HepG2 (cell line): Measurements from ENCODE around the gene CFAP99. TPM values are rescaled to one million over a fixed set of nuclear protein-coding genes. Genes with fewer than 3 reads are reported as not detected.
A peak's percentile ranks its signal among the peaks of the same experiment; 100 is the strongest.

Experiments
- AHR ChIP-seq: IDR thresholded peaks from 2 replicates; pipeline ENCODE4 v1.6.1; 2018; ENCODE audit warnings: missing genetic modification reagents, missing compliant biosample characterization
- ELF1 ChIP-seq: sonication (generic); formaldehyde crosslinking; IDR thresholded peaks from 2 replicates; pipeline ENCODE4 v1.4.0; 2020; ENCODE audit warnings: missing genetic modification reagents
- FOXJ3 ChIP-seq: sonication (generic); formaldehyde crosslinking; IDR thresholded peaks from 2 replicates; pipeline ENCODE4 v1.4.0; 2020; ENCODE audit warnings: missing genetic modification reagents, mild to moderate bottlenecking, borderline replicate concordance
- GATA4 ChIP-seq: sonication (generic); IDR thresholded peaks from 2 replicates; pipeline ENCODE4 v1.6.1; 2016; ENCODE audit warnings: antibody characterized with exemption, low read depth, borderline replicate concordance
- HNRNPLL ChIP-seq: fragments of 200-400 bp; formaldehyde crosslinking; IDR thresholded peaks from 2 replicates; pipeline ENCODE4 v1.6.1; 2017; ENCODE audit warnings: mild to moderate bottlenecking, low read depth, low read length; ENCODE audit not compliant: poor library complexity, severe bottlenecking
- MYC ChIP-seq: sonication (generic); formaldehyde crosslinking; IDR thresholded peaks from 2 replicates; pipeline ENCODE4 v1.9.0; 2021; ENCODE audit warnings: missing genetic modification reagents, borderline replicate concordance
- NKX3-1 ChIP-seq: sonication (generic); formaldehyde crosslinking; IDR thresholded peaks from 2 replicates; pipeline ENCODE4 v1.5.0; 2020; ENCODE audit warnings: missing genetic modification reagents
- REPIN1 ChIP-seq: sonication (generic); formaldehyde crosslinking; IDR thresholded peaks from 2 replicates; pipeline ENCODE4 v1.8.0; 2022; ENCODE audit warnings: missing genetic modification reagents, low read depth, mild to moderate bottlenecking, borderline replicate concordance
- SAP130 ChIP-seq: IDR thresholded peaks from 2 replicates; pipeline ENCODE4 v1.6.1; 2016; ENCODE audit warnings: low read depth
- TBX3 ChIP-seq: fragments of 450-650 bp; IDR thresholded peaks from 2 replicates; pipeline ENCODE4 v1.6.1; 2017; ENCODE audit warnings: antibody characterized with exemption, mild to moderate bottlenecking, inconsistent platforms, borderline replicate concordance
- TMF1 ChIP-seq: sonication (generic); formaldehyde crosslinking; IDR thresholded peaks from 2 replicates; pipeline ENCODE4 v1.8.1; 2022; ENCODE audit warnings: low read depth, missing genetic modification reagents
- ZNF430 ChIP-seq: sonication (generic); formaldehyde crosslinking; IDR thresholded peaks from 2 replicates; pipeline ENCODE4 v1.9.0; 2021; ENCODE audit warnings: mild to moderate bottlenecking, missing genetic modification reagents
- ZNF543 ChIP-seq: sonication (generic); formaldehyde crosslinking; IDR thresholded peaks from 2 replicates; pipeline ENCODE4 v1.4.0; 2020; ENCODE audit warnings: mild to moderate bottlenecking, missing genetic modification reagents
- ZNF678 ChIP-seq: sonication (generic); formaldehyde crosslinking; IDR thresholded peaks from 2 replicates; pipeline ENCODE4 v1.4.0; 2020; ENCODE audit warnings: mild to moderate bottlenecking, missing genetic modification reagents
- ZNF703 ChIP-seq: sonication (generic); formaldehyde crosslinking; IDR thresholded peaks from 2 replicates; pipeline ENCODE4 v1.5.1; 2020; ENCODE audit warnings: missing genetic modification reagents, mild to moderate bottlenecking, moderate library complexity, borderline replicate concordance
- ZNF780A ChIP-seq: sonication (generic); formaldehyde crosslinking; IDR thresholded peaks from 2 replicates; pipeline ENCODE4 v1.8.0; 2022; ENCODE audit warnings: mild to moderate bottlenecking, missing genetic modification reagents, moderate library complexity
- polyA plus RNA-seq, 8 experiments: library from polyadenylated mRNA; depleted of rRNA in 3 of 8; stranded (reverse) in 7 of 8; unstranded in 1 of 8; fragments of >200 nt; fragmentation: Illumina TruSeq in 4 of 8; extraction: Trizol in 4 of 8; gene quantifications; 2 replicates each; pipeline versions ENCODE4 v1.2.1 to v1.2.3, GENCODE V29; 2011 to 2016; ENCODE audit warnings: low read depth in 4 of 8, missing spikeins in 1 of 8, mixed read lengths in 1 of 8; ENCODE audit not compliant: insufficient read depth in 1 of 8
- total RNA-seq, 5 experiments: library from RNA; depleted of rRNA; stranded (reverse); fragments of >200 nt; fragmentation: Illumina TruSeq; extraction: Trizol; gene quantifications; 2 replicates each; pipeline ENCODE4 v1.2.3, GENCODE V29; 2016; ENCODE audit warnings: low read depth in 1 of 5
- TF ChIP-seq, protein P1 (sequence below): sonication (generic); formaldehyde crosslinking; IDR thresholded peaks from 2 replicates; pipeline ENCODE4 v1.4.0; 2020; ENCODE audit warnings: missing genetic modification reagents, borderline replicate concordance
- TF ChIP-seq, protein P2 (sequence below): sonication (generic); formaldehyde crosslinking; IDR thresholded peaks from 2 replicates; pipeline ENCODE4 v1.8.0; 2022; ENCODE audit warnings: low read depth, missing genetic modification reagents
- TF ChIP-seq, protein P3 (sequence below): sonication (generic); formaldehyde crosslinking; IDR thresholded peaks from 2 replicates; pipeline ENCODE4 v1.4.0; 2020; ENCODE audit warnings: missing genetic modification reagents

The CFAP99 gene
- total and polyA plus RNA-seq, 2 of the 13 experiments (the other 11 are each of a cell fraction or from before 2014, with no cell fraction given): not detected

DNA sequence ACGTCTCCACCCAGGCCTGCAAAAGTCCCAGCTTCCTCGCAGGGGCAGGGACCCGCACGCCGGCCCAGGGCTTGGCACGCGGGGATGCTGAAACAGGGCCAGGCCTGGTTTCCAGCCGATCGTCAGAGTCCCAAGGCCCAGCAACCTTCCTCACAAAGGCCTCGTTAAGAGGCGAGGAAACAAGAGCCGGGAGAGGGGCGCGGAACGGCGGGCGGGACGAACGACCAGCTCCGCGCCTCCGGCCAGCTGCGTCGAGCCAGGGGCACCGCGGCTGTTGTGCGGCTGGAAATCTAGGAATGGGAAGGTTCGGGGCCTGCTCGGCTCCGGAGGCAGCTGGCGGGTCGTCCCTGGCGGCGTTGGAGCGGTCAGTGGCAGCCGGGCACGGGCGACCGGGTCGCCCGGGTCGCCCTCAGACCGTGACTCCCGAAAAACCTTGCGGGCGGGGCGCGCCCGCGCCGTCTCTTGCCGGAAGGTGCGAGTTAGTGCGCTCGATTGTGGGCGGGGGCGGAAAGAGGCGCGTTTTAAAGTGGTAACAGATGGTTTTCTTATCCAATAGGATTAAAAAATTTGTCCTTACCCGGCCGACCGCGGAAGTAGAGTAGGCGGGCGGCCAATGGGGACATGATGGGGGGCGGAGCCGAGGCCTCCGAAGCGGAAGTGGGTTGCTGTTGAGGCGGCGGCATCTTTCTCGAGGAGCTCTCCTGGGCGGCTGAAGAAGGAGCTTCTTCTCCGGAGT is 49.9 kb downstream of the CFAP99 start, which contains the start of gene RNF4 (continued):
- TF ChIP-seq, protein P1, sequence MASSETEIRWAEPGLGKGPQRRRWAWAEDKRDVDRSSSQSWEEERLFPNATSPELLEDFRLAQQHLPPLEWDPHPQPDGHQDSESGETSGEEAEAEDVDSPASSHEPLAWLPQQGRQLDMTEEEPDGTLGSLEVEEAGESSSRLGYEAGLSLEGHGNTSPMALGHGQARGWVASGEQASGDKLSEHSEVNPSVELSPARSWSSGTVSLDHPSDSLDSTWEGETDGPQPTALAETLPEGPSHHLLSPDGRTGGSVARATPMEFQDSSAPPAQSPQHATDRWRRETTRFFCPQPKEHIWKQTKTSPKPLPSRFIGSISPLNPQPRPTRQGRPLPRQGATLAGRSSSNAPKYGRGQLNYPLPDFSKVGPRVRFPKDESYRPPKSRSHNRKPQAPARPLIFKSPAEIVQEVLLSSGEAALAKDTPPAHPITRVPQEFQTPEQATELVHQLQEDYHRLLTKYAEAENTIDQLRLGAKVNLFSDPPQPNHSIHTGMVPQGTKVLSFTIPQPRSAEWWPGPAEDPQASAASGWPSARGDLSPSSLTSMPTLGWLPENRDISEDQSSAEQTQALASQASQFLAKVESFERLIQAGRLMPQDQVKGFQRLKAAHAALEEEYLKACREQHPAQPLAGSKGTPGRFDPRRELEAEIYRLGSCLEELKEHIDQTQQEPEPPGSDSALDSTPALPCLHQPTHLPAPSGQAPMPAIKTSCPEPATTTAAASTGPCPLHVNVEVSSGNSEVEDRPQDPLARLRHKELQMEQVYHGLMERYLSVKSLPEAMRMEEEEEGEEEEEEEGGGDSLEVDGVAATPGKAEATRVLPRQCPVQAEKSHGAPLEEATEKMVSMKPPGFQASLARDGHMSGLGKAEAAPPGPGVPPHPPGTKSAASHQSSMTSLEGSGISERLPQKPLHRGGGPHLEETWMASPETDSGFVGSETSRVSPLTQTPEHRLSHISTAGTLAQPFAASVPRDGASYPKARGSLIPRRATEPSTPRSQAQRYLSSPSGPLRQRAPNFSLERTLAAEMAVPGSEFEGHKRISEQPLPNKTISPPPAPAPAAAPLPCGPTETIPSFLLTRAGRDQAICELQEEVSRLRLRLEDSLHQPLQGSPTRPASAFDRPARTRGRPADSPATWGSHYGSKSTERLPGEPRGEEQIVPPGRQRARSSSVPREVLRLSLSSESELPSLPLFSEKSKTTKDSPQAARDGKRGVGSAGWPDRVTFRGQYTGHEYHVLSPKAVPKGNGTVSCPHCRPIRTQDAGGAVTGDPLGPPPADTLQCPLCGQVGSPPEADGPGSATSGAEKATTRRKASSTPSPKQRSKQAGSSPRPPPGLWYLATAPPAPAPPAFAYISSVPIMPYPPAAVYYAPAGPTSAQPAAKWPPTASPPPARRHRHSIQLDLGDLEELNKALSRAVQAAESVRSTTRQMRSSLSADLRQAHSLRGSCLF (CRISPR knock-in tag): no peak
- TF ChIP-seq GATA4: 0 out of 2 replicates have a peak, but pooled peaks have one; percentile 30
- TF ChIP-seq ZNF703 (CRISPR knock-in tag): 0 out of 2 replicates have a peak, but pooled peaks have one; percentile 61
- peak; percentile 94 for TF ChIP-seq ELF1 (CRISPR knock-in tag)
- peak; percentile 81 for TF ChIP-seq SAP130 (CRISPR knock-in tag)
- 0 out of 2 replicates have a peak, but pooled peaks have one; percentile 23 for TF ChIP-seq FOXJ3 (CRISPR knock-in tag)
- TF ChIP-seq, protein P2, sequence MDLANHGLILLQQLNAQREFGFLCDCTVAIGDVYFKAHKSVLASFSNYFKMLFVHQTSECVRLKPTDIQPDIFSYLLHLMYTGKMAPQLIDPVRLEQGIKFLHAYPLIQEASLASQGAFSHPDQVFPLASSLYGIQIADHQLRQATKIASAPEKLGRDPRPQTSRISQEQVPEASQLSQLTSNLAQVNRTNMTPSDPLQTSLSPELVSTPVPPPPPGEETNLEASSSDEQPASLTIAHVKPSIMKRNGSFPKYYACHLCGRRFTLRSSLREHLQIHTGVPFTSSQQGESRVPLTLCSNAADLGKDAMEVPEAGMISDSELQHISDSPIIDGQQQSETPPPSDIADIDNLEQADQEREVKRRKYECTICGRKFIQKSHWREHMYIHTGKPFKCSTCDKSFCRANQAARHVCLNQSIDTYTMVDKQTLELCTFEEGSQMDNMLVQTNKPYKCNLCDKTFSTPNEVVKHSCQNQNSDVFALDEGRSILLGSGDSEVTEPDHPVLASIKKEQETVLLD (CRISPR knock-in tag): no peak; the same call in 1 of the 2 replicates
- no peak for TF ChIP-seq ZNF780A
- peak; percentile 73 for TF ChIP-seq MYC (CRISPR knock-in tag)
- peak; percentile 94; the same call in 1 of the 2 replicates for TF ChIP-seq ZNF678 (CRISPR knock-in tag)
- peak; percentile 92 for TF ChIP-seq NKX3-1 (CRISPR knock-in tag)
- peak; percentile 37; the same call in 1 of the 2 replicates for TF ChIP-seq REPIN1 (CRISPR knock-in tag)
- peak; percentile 45; the same call in 1 of the 2 replicates for TF ChIP-seq ZNF430 (CRISPR knock-in tag)
- no peak for TF ChIP-seq ZNF543 (CRISPR knock-in tag)
- TF ChIP-seq HNRNPLL: peak; percentile 73
- 0 out of 2 replicates have a peak, but pooled peaks have one; percentile 39 for TF ChIP-seq AHR (CRISPR knock-in tag)
- 0 out of 2 replicates have a peak, but pooled peaks have one; percentile 24 for TF ChIP-seq TMF1 (CRISPR knock-in tag)
- TF ChIP-seq, protein P3, sequence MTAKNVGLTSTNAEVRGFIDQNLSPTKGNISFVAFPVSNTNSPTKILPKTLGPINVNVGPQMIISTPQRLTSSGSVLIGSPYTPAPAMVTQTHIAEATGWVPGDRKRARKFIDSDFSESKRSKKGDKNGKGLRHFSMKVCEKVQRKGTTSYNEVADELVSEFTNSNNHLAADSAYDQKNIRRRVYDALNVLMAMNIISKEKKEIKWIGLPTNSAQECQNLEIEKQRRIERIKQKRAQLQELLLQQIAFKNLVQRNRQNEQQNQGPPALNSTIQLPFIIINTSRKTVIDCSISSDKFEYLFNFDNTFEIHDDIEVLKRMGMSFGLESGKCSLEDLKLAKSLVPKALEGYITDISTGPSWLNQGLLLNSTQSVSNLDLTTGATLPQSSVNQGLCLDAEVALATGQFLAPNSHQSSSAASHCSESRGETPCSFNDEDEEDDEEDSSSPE (CRISPR knock-in tag): peak; percentile 75; the same call in 1 of the 2 replicates
- peak; percentile 59; the same call in 1 of the 2 replicates for TF ChIP-seq TBX3
